Peyer's patch (tissue), 4 donors: Measurements from ENCODE around the gene LTBP2.

Experiments used
- CTCF ChIP-seq, 6 experiments: fragments of 450-650 bp in 4 of 6; fragments of 200-600 bp in 2 of 6; sonication (generic) in 1 of 6; IDR thresholded peaks; one replicate each; pipeline ENCODE4 v1.5.1; 2017 to 2019; ENCODE audit warnings: antibody characterized with exemption in 6 of 6, mild to moderate bottlenecking in 3 of 6, moderate library complexity in 1 of 6
- POLR2A ChIP-seq, 2 donors: fragments of 450-650 bp; IDR thresholded peaks; one replicate each; pipeline ENCODE4 v1.5.1; 2017; ENCODE audit warnings: antibody characterized with exemption in 2 of 2, mild to moderate bottlenecking in 2 of 2, moderate library complexity in 2 of 2

GRCh38 chr14:74554742-74555362 is 57.2 kb downstream of the LTBP2 start:
- TF ChIP-seq CTCF (IDR thresholded peaks at IDR 0.05), result no peak
- no peak for TF ChIP-seq POLR2A (IDR thresholded peaks at IDR 0.05)
